ENCODE measurements around the gene PTRH2.

The PTRH2 gene

DNA sequence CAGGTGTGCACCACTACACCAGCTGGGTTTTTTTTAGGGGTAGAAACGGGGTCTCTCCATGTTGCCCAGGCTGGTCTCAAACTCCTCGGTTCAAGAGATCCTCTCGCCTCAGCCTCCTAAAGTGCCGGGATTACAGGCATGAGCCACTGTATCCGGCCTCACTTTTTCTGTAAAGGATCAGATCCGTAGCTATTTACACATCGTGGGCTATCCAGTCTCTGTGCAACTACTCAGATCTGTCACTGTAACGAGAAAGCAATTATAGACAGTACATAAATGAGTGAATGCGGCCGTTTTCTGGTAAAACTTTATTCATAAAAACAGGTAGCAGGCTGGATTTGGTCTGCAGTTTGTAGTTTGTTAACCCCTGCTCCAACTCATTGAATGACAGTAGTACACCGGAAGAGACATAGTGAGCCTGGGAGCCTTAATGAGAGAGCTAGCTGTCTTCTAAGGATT, 44.8 kb upstream of the PTRH2 start:
- no peak overlapping the region for H3K27ac ChIP-seq
- no peak for TF ChIP-seq ZFX (IDR thresholded peaks at IDR 0.05; ENCODE audit: borderline replicate concordance)
- TF ChIP-seq, protein P1, sequence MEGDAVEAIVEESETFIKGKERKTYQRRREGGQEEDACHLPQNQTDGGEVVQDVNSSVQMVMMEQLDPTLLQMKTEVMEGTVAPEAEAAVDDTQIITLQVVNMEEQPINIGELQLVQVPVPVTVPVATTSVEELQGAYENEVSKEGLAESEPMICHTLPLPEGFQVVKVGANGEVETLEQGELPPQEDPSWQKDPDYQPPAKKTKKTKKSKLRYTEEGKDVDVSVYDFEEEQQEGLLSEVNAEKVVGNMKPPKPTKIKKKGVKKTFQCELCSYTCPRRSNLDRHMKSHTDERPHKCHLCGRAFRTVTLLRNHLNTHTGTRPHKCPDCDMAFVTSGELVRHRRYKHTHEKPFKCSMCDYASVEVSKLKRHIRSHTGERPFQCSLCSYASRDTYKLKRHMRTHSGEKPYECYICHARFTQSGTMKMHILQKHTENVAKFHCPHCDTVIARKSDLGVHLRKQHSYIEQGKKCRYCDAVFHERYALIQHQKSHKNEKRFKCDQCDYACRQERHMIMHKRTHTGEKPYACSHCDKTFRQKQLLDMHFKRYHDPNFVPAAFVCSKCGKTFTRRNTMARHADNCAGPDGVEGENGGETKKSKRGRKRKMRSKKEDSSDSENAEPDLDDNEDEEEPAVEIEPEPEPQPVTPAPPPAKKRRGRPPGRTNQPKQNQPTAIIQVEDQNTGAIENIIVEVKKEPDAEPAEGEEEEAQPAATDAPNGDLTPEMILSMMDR (IDR thresholded peaks at IDR 0.05) = no peak

DNA sequence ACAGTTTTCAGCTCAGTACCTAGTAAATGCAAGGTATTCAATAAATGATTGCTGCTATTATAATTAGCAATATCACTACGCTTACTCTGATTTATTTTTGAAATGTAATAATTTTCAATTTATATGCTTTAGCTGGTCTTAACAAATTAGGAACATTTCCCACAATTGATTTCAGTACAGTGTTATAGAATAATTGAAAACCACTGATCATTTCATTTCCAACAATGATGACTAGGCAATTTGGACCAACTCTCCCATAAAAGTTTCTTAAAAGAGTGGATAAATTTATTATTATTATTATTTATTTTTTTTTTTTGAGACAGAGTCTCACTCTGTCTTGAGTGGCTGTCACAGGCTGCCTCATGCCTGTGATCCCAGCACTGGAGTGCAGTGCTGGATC, 41.4 kb upstream of the PTRH2 start:
- H3K27ac ChIP-seq = no peak overlapping the region
- TF ChIP-seq, protein P1 (IDR thresholded peaks at IDR 0.05) = no peak
- TF ChIP-seq ZFX (IDR thresholded peaks at IDR 0.05; ENCODE audit: borderline replicate concordance) = no peak

DNA sequence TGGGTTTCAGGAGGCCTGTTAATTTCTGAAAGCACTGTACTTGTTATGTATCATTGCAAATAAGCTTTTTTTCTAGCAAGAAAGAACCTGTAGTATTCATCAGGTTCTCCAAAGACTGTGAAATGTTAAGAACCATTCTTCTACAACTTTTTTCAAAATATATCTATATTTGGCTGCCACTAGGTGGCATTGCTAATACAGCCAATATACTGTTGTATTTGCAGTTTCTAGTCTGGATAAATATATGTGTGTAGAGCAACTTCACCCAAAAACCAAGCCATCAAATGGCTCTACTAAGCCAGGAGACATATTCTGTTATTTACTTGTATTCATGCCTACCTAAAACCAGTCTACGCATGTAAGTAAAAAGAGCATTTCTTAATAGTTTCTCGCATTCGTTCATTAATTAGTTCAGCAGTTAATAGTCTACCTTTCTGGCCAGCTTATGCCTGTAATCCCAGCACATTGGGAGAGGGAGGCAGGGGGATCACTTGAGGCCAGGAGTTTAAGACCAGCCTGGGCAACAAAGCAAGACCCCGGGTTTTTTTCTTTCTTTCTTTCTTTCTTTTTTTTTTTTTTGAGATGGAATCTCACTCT, 39.7 kb upstream of the PTRH2 start:
- H3K27ac ChIP-seq = no peak overlapping the region

DNA sequence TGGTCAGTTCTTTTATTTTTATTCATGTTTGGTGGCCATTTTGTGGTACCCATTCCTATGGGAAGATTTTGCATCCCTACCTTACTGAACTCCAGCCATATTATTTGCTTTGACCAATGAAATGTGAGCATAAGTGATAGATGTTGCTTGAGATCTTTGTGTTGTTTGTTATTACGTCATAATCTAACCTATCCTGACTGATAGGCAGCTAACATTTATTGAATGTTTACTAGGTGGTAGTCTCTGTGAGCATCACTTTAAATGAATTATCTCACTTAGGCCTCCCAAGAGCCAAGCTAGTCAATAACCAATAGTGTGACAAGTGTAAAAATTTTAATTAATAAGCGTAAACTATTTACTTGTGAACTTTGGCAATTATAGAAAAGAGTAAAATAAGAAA, 37.8 kb upstream of the PTRH2 start:
- TF ChIP-seq ZFX (IDR thresholded peaks at IDR 0.05; ENCODE audit: borderline replicate concordance) = no peak
- TF ChIP-seq, protein P1 (IDR thresholded peaks at IDR 0.05) = no peak
- no peak overlapping the region for H3K27ac ChIP-seq

More for the DNA sequence above, 39.7 kb upstream of the PTRH2 start:
- TF ChIP-seq, protein P1 (IDR thresholded peaks at IDR 0.05) = peak; percentile 88
- TF ChIP-seq ZFX (IDR thresholded peaks at IDR 0.05; ENCODE audit: borderline replicate concordance) = no peak

DNA sequence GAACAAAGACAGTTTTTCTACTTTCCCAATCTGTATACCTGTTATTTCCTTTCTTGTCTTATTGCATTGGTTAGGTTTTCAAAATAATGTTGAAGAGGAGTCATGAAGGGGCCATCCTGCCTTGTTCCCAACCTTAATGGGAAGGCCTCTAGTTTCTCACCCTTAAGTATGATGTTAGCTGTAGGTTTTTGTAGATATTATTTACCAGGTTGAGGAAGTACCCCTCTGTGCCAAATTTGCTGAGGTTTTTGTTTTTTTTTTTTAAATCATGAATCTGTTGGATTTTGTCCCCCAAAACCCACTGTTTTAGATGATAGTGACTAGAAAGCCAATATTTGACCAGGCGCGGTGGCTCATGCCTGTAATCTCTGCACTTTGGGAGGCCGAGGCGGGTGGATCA, 36.6 kb upstream of the PTRH2 start:
- H3K27ac ChIP-seq = no peak overlapping the region
- no peak for TF ChIP-seq ZFX (IDR thresholded peaks at IDR 0.05; ENCODE audit: borderline replicate concordance)
- TF ChIP-seq, protein P1 (IDR thresholded peaks at IDR 0.05) = no peak

DNA sequence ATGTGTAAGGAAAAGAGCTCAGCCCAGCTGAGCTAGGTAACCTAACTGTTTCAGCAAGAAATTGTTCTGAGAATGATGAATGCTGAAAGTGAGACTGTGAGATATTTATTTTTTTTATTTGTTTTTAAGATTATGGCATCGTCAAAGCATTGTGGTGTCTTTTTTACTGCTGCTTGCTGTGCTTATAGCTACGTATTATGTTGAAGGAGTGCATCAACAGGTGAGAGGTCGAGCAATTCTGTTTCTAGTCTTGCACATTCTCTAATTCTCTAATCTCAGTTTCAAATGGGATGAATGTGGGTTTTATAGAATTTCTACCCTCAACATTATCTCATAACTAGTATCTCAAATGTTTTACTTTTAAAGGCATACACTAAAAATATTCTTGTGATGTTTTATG, 30.1 kb upstream of the PTRH2 start:
- no peak for TF ChIP-seq ZFX (IDR thresholded peaks at IDR 0.05; ENCODE audit: borderline replicate concordance)
- TF ChIP-seq, protein P1 (IDR thresholded peaks at IDR 0.05) = no peak
- H3K27ac ChIP-seq = no peak overlapping the region

DNA sequence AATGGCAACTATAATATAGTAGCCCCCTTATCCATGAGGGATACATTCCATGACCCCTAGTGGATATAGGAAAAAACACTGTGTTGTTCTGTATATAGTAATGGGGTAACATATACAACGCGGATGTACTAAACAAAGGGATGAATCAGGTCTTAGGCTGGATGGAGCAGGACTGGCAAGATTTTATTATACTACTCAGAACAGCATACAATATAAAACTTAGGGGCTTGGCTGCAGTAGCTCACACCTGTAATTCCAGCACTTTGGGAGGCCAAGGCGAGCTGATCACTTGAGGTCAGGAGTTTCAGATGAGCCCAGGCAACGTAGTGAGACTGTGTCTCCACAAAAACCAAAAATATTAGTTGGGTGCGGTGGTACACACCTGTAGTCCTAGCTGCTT, 27.0 kb upstream of the PTRH2 start:
- TF ChIP-seq, protein P1 (IDR thresholded peaks at IDR 0.05) = no peak
- no peak for TF ChIP-seq ZFX (IDR thresholded peaks at IDR 0.05; ENCODE audit: borderline replicate concordance)
- H3K27ac ChIP-seq = no peak overlapping the region
